Gastroesophageal sphincter (tissue), 3 donors: ENCODE data around the gene CBR1.

Experiments used
- POLR2A ChIP-seq, 2 donors: fragments of 450-650 bp; IDR thresholded peaks; one replicate each; pipeline ENCODE4 v1.6.1; 2017; ENCODE audit warnings: antibody characterized with exemption in 2 of 2, mild to moderate bottlenecking in 2 of 2, moderate library complexity in 1 of 2
- POLR2AphosphoS5 ChIP-seq: sonication (generic); formaldehyde crosslinking; IDR thresholded peaks from one replicate; pipeline ENCODE4 v1.6.1; 2017; ENCODE audit warnings: antibody characterized with exemption
- TF ChIP-seq, protein P1 (sequence below), 4 experiments: fragments of 200-600 bp in 2 of 4; fragments of 450-650 bp in 2 of 4; sonication (generic) in 1 of 4; IDR thresholded peaks; one replicate each; pipeline ENCODE4 v1.5.1; 2017 to 2019; ENCODE audit warnings: antibody characterized with exemption in 4 of 4, mild to moderate bottlenecking in 2 of 4, moderate library complexity in 2 of 4

DNA sequence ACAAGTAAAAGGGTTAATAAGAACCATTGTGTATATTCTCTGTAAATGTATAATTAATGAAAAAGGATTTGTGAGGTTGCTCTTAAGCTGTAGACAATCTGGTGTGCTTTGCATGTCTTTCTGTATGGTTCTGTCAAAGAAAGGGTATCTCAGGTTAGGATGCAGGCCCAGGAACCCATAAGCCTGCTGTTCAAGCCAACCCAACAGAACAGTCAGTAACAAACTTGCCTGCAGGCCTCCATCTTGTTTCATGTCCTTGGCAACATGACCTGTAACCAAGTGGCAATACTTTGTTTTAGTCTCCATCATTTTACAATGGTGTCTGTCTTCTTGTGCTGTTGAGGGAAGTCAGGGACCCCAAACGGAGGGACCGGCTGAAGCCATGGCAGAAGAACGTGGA is 29.2 kb downstream of the CBR1 start:
- TF ChIP-seq POLR2AphosphoS5: no peak
- TF ChIP-seq, protein P1, sequence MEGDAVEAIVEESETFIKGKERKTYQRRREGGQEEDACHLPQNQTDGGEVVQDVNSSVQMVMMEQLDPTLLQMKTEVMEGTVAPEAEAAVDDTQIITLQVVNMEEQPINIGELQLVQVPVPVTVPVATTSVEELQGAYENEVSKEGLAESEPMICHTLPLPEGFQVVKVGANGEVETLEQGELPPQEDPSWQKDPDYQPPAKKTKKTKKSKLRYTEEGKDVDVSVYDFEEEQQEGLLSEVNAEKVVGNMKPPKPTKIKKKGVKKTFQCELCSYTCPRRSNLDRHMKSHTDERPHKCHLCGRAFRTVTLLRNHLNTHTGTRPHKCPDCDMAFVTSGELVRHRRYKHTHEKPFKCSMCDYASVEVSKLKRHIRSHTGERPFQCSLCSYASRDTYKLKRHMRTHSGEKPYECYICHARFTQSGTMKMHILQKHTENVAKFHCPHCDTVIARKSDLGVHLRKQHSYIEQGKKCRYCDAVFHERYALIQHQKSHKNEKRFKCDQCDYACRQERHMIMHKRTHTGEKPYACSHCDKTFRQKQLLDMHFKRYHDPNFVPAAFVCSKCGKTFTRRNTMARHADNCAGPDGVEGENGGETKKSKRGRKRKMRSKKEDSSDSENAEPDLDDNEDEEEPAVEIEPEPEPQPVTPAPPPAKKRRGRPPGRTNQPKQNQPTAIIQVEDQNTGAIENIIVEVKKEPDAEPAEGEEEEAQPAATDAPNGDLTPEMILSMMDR (IDR thresholded peaks at IDR 0.05): no peak
- TF ChIP-seq POLR2A (IDR thresholded peaks at IDR 0.05): no peak
